ENCODE results near the gene FBXO10.
"Not testable (repeated sequence)": the region's sequence is repeated elsewhere in the genome, so short reads cannot be mapped to it uniquely, and the experiment has no call there.

The FBXO10 gene

DNA sequence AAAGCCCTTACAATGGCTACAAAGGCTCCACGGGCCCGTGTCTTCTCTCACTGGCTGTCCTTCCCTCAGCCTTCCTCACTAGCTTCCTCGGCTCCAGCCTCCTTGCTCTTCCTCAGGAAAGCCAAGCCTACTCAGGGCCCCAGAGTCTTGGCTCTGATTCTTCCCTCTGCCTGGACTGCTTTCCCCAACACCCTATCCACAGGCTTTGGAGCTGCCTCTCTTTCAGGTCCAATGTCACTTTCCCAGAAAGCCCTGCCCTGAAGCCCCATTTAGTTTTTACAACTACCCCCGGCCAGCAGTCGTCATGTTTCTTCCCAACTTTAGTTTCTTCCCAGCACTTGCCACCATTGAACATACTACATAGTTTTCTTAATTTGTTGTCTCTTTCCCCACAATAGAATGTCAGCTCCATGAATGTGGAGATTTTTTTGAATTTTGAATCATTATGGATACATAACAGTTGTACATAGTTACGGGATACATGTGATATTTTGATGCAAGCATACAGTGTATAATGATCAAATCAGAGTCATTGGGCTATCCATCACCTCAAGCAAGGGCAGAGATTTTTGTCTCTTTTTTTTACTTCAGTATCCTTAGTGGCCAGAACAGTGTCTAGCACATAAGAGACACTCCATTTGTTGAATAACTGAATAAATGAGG lies 33.7 kb upstream of the FBXO10 start:
- H3K36me3 Mint-ChIP-seq (ENCODE audit: low read depth): no peaks in the 10 kb centered on the region
- peaks cover 27% of the 10 kb centered on the region for H3K27me3 Mint-ChIP-seq (ENCODE audit: low read depth)
- no peaks in the 10 kb centered on the region for H3K9me3 Mint-ChIP-seq
- no peaks in the 10 kb centered on the region for H3K4me1 Mint-ChIP-seq (ENCODE audit: low read depth)
- H3K27ac Mint-ChIP-seq: no peak overlapping the region
- no peak overlapping the region for H3K4me3 Mint-ChIP-seq

DNA sequence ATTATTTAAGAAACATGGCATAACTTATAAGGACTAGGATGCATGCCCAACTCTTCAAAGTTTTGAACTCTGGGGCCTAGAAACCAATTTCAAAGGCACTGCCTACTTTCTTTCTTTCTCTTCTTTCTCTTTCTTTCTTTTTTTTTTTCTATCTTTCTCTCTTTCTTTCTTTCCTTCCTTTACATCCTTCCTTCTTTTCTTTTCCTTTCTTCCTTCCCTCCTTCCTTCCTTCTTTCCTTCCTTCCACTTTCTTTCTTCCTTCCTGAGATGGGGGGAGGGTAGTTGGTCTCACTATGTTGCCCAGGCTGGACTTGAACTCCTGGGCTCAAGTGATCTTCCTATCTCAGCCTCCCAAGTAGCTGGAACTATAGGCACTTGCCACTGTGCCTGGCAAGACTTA lies 32.1 kb upstream of the FBXO10 start:
- no peak overlapping the region for H3K27ac Mint-ChIP-seq
- H3K4me1 Mint-ChIP-seq (ENCODE audit: low read depth): no peaks in the 10 kb centered on the region
- H3K27me3 Mint-ChIP-seq (ENCODE audit: low read depth): peaks cover 22% of the 10 kb centered on the region
- no peaks in the 10 kb centered on the region for H3K36me3 Mint-ChIP-seq (ENCODE audit: low read depth)
- H3K4me3 Mint-ChIP-seq: no peak overlapping the region
- H3K9me3 Mint-ChIP-seq: no peaks in the 10 kb centered on the region

- Mint-ChIP-seq H3K36me3 (ENCODE audit: low read depth) (no peaks in the 10 kb centered on the region), H3K27me3 (ENCODE audit: low read depth) (peaks cover 31% of the 10 kb centered on the region), H3K9me3 (no peaks in the 10 kb centered on the region), H3K4me1 (ENCODE audit: low read depth) (no peaks in the 10 kb centered on the region), H3K27ac (no peak overlapping the region), H3K4me3 (no peak overlapping the region)
These were observed 28.1 kb upstream of the FBXO10 start for GRCh38 chr9:37604296-37604695.

DNA sequence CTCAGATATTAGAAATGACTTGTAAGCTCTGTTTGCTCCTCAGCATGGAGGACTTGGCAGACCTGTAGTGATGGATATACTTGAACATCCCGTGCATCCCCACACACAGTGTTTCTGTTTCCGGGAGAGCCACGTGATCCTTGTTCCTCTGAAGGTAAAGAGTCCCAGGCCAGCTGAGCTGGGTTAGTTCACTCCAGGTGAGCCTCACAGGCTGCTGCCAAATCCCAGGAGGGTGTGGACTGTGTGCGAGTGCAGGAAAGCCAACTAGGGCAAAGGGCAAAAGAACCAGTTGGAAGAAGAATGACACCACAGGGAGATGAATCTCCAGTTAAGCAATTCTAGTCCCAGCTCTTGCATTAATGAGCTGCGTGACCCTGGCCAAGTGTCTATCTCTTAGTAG lies 26.6 kb upstream of the FBXO10 start:
- Mint-ChIP-seq H3K9me3 (no peaks in the 10 kb centered on the region), H3K36me3 (ENCODE audit: low read depth) (no peaks in the 10 kb centered on the region), H3K27me3 (ENCODE audit: low read depth) (peaks cover 24% of the 10 kb centered on the region), H3K27ac (no peak overlapping the region), H3K4me3 (no peak overlapping the region), H3K4me1 (ENCODE audit: low read depth) (no peaks in the 10 kb centered on the region)

GRCh38 chr9:37602061-37602460 lies 25.9 kb upstream of the FBXO10 start:
- H3K4me3 Mint-ChIP-seq; H3K36me3 Mint-ChIP-seq (ENCODE audit: low read depth); H3K4me1 Mint-ChIP-seq (ENCODE audit: low read depth); H3K9me3 Mint-ChIP-seq; H3K27ac Mint-ChIP-seq: not testable (repeated sequence)
- peaks cover 20% of the 10 kb centered on the region for H3K27me3 Mint-ChIP-seq (ENCODE audit: low read depth)

GRCh38 chr9:37596504-37596903 lies 20.3 kb upstream of the FBXO10 start:
- Mint-ChIP-seq H3K4me3 (no peak overlapping the region), H3K27me3 (ENCODE audit: low read depth) (peaks cover 29% of the 10 kb centered on the region), H3K9me3 (no peaks in the 10 kb centered on the region), H3K36me3 (ENCODE audit: low read depth) (peaks cover 5% of the 10 kb centered on the region), H3K27ac (no peak overlapping the region), H3K4me1 (ENCODE audit: low read depth) (peaks cover 10% of the 10 kb centered on the region)

DNA sequence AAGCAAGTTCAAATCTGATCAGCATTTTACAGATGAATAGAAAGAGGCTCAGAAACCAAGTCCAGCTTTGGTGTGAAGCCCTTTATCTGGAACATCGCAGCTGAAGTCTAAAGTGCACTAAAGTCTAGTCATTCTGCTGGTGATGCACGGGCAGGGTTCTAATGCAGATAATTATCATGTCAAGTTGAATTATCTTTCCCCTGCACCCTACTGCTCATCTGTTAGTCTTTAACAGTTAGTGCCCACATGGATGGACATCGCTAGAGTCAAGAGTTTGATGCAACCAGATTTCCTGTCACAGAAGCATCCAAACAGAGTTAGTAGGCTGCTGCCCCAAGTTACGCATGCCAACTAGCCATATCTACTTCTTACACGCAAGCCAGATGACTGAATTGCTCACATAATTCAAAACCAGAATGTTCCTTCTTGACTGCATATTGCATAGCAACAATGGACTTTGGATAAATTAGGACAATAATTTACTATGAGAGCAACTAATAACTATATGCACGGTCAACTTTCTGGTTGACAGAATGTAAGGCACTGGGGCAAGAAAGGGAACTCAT lies 17.8 kb upstream of the FBXO10 start:
- Mint-ChIP-seq H3K4me3 (peak overlapping the region; percentile 42), H3K27me3 (ENCODE audit: low read depth) (peaks cover 21% of the 10 kb centered on the region), H3K27ac (no peak overlapping the region), H3K36me3 (ENCODE audit: low read depth) (peaks cover 6% of the 10 kb centered on the region), H3K4me1 (ENCODE audit: low read depth) (peaks cover 23% of the 10 kb centered on the region), H3K9me3 (no peaks in the 10 kb centered on the region)

GRCh38 chr9:37592108-37592951 lies 16.1 kb upstream of the FBXO10 start, which contains the start of gene TOMM5:
TSS of gene TOMM5 (minus strand) at chr9:37592597. CDS start at chr9:37592532, 65 bp downstream.
- peaks cover 24% of the 10 kb centered on the region for H3K4me1 Mint-ChIP-seq (ENCODE audit: low read depth)
- H3K9me3 Mint-ChIP-seq: no peaks in the 10 kb centered on the region

DNA sequence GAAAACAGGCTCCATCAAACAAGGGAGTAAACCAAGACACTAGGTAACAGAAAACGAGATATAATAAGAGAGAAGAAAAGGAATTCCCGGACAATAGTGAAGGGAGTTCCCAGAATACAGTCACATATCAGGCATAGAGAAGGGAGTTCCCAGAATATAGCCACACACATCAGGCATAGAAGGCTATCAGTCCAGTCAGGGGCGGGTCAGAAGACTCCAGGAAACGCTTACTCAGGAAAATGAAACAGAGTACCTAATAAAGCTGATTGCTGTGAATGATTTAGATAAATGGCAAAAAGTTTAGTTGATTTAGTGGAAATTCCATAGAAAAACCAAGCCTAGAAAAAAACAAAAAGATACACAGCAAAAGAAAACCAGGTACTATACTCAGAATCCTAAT lies 11.3 kb upstream of the FBXO10 start:
- no peak overlapping the region for H3K4me3 Mint-ChIP-seq
- H3K27me3 Mint-ChIP-seq (ENCODE audit: low read depth): no peaks in the 10 kb centered on the region
- peaks cover 22% of the 10 kb centered on the region for H3K4me1 Mint-ChIP-seq (ENCODE audit: low read depth)
- H3K9me3 Mint-ChIP-seq: no peaks in the 10 kb centered on the region
- H3K36me3 Mint-ChIP-seq (ENCODE audit: low read depth): peaks cover 37% of the 10 kb centered on the region
- no peak overlapping the region for H3K27ac Mint-ChIP-seq

More at GRCh38 chr9:37592108-37592951, 16.1 kb upstream of the FBXO10 start, which contains the start of gene TOMM5:
- H3K27ac Mint-ChIP-seq: peak within 1 kb of the TSS; percentile 99
- peaks cover 15% of the 10 kb centered on the region for H3K36me3 Mint-ChIP-seq (ENCODE audit: low read depth)
- H3K4me3 Mint-ChIP-seq: peak within 1 kb of the TSS; percentile 99
- peaks cover 21% of the 10 kb centered on the region for H3K27me3 Mint-ChIP-seq (ENCODE audit: low read depth)

- Mint-ChIP-seq H3K9me3 (no peaks in the 10 kb centered on the region), H3K36me3 (ENCODE audit: low read depth) (peaks cover 34% of the 10 kb centered on the region), H3K4me3 (no peak overlapping the region), H3K27ac (no peak overlapping the region), H3K27me3 (ENCODE audit: low read depth) (no peaks in the 10 kb centered on the region), H3K4me1 (ENCODE audit: low read depth) (peaks cover 8% of the 10 kb centered on the region)
These were observed 7.4 kb upstream of the FBXO10 start for GRCh38 chr9:37583522-37584121.

DNA sequence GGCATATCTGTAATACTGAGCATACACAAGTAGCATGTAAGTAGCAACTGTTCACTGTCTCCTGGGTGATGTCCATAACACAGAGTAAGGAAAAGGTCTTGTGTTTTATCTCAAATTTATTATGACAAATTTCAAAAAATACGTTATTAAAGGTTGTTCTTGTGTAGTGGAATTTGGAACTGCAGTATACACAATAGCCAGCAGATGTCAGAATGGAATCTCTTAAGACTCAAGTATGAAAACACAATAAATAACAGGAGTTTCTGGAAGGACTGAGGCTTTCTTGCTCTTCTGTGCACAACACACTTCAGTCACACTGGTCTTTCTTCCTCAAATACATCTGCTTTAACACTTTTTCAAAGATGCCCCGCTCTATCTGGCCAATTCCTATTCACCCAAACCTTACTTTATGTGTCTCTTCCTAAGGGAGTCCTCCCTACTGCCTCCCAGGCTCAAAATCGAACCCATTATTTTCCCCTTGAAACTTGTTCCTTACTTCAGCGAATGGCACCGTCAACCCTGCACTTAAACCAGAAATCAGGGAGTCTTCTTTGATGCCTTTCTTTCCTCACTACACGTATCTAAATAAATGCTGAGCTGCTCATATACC lies 6.5 kb upstream of the FBXO10 start:
- no peaks in the 10 kb centered on the region for H3K27me3 Mint-ChIP-seq (ENCODE audit: low read depth)
- H3K4me3 Mint-ChIP-seq: no peak overlapping the region
- peaks cover 7% of the 10 kb centered on the region for H3K4me1 Mint-ChIP-seq (ENCODE audit: low read depth)
- peaks cover 30% of the 10 kb centered on the region for H3K36me3 Mint-ChIP-seq (ENCODE audit: low read depth)
- no peak overlapping the region for H3K27ac Mint-ChIP-seq
- H3K9me3 Mint-ChIP-seq: no peaks in the 10 kb centered on the region

DNA sequence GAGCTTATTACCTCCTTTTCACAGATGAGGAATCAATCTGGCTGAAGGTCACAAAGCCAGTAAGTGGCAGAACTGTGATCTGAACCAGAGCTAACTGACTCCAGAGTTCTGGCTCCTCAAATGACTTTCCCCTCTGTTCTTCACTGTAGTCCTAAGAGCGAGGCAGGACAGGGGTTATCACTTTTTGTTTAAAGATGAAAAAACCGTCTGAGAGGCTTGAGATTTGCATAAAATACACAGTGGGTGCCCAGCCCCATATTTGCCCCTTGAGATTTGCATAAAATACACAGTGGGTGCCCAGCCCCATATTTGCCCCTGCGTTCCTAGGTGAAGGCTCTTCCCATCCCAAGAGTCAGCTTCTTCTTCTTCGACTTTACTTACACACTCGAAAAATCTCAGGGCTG lies 667 bp downstream of the FBXO10 start:
- Mint-ChIP-seq H3K36me3 (ENCODE audit: low read depth) (no peaks in the 10 kb centered on the region), H3K27me3 (ENCODE audit: low read depth) (peaks cover 4% of the 10 kb centered on the region), H3K4me3 (peak overlapping the region; percentile 70), H3K9me3 (no peaks in the 10 kb centered on the region), H3K4me1 (ENCODE audit: low read depth) (peaks cover 13% of the 10 kb centered on the region), H3K27ac (no peak overlapping the region)

DNA sequence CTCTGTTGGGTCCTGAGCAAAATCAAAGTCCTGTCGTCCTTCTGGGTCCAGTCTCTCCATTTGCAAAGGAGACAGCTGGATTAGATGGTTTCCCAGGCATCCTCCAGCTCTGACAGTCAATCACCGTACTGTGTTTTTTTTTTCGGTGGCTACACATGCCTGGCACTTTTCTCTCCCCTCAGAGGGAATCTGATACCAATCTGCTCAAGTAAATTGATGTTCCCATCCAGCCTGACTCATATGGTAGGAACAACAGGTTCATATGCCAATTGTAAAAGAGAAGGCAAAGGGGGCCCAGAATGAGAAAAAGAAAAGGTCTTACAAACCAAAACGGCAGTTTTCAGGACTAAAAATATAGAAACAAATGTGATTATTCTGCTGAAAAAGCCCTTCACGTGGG lies 1.2 kb downstream of the FBXO10 start:
- Mint-ChIP-seq H3K9me3 (no peaks in the 10 kb centered on the region), H3K4me1 (ENCODE audit: low read depth) (peaks cover 13% of the 10 kb centered on the region), H3K36me3 (ENCODE audit: low read depth) (no peaks in the 10 kb centered on the region), H3K4me3 (peak overlapping the region; percentile 70), H3K27me3 (ENCODE audit: low read depth) (peaks cover 4% of the 10 kb centered on the region), H3K27ac (no peak overlapping the region)

DNA sequence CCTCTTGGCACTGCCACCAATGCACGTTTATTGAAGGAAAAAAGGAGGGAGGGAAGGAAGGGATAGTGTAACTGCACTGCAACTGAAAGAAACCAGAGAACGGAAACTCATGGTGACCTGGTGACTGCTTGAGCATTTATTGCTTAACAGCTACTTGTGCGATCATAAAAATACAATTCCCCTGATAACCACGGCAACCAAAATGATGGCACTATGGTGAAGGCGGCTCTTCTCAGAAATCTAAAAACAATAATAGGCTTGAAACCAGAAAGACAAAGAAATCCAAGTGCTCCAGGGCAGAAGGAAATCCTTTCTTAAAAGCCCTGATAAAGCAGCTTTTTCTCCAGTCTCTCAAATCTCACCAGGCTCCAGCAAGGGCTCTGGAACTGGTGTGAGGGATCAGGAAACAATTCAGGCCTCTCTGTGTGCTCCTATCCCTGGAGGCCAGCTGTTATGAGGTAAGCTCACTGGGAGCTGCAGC lies 1.9 kb downstream of the FBXO10 start:
- H3K27me3 Mint-ChIP-seq (ENCODE audit: low read depth): peaks cover 4% of the 10 kb centered on the region
- peaks cover 13% of the 10 kb centered on the region for H3K4me1 Mint-ChIP-seq (ENCODE audit: low read depth)
- no peak overlapping the region for H3K27ac Mint-ChIP-seq
- H3K36me3 Mint-ChIP-seq (ENCODE audit: low read depth): no peaks in the 10 kb centered on the region
- H3K9me3 Mint-ChIP-seq: no peaks in the 10 kb centered on the region
- H3K4me3 Mint-ChIP-seq: no peak overlapping the region

All from T-helper 1 cell treated with Interleukin-12 subunit alpha and Interleukin-12 subunit beta and Interleukin-4 antibody, amounts not matched to agents 30 μg/mL and 1 μg/mL, for 36 hours (primary cell).